H9 (cell line): ENCODE results near the gene WSCD2. TPM values are rescaled to one million over a fixed set of nuclear protein-coding genes. Genes with fewer than 3 reads are reported as not detected.

Experiments
- DNase-seq: peaks from one replicate; pipeline ENCODE4 v3.0.0-alpha.2; 2017
- H2AFZ ChIP-seq: one replicate; pipeline ENCODE4 v1.6.1; 2013; ENCODE audit warnings: mild to moderate bottlenecking, low read length, control low read depth, moderate library complexity
- H2AK5ac ChIP-seq: 2 replicates; pipeline ENCODE4 v1.6.1; 2013; ENCODE audit warnings: low read length, control low read depth, mixed read lengths; ENCODE audit not compliant: insufficient read length
- H2BK120ac ChIP-seq: one replicate; pipeline ENCODE4 v1.6.1; 2013; ENCODE audit warnings: low read depth, mild to moderate bottlenecking, low read length, control low read depth, inconsistent platforms; ENCODE audit not compliant: poor library complexity, severe bottlenecking
- H2BK12ac ChIP-seq: 2 replicates; pipeline ENCODE4 v1.6.1; 2013; ENCODE audit warnings: low read length, control low read depth, mixed read lengths, low read depth; ENCODE audit not compliant: insufficient read length
- H2BK15ac ChIP-seq: 2 replicates; pipeline ENCODE4 v1.6.1; 2013; ENCODE audit warnings: low read depth, low read length, control low read depth
- H2BK20ac ChIP-seq: one replicate; pipeline ENCODE4 v1.6.1; 2013; ENCODE audit warnings: low read depth, mild to moderate bottlenecking, low read length, control low read depth, inconsistent platforms; ENCODE audit not compliant: poor library complexity, severe bottlenecking
- H2BK5ac ChIP-seq: 2 replicates; pipeline ENCODE4 v1.6.1; 2013; ENCODE audit warnings: low read length, control low read depth, mixed read lengths; ENCODE audit not compliant: insufficient read length
- H3K14ac ChIP-seq: 2 replicates; pipeline ENCODE4 v1.6.1; 2013; ENCODE audit warnings: low read length, control low read depth; ENCODE audit not compliant: insufficient read depth
- H3K18ac ChIP-seq: 2 replicates; pipeline ENCODE4 v1.6.1; 2013; ENCODE audit warnings: low read depth, mild to moderate bottlenecking, mixed read lengths, low read length, control low read depth; ENCODE audit not compliant: insufficient read length
- H3K23ac ChIP-seq: 2 replicates; pipeline ENCODE4 v1.6.1; 2013; ENCODE audit warnings: low read length, control low read depth, mixed read lengths, low read depth; ENCODE audit not compliant: insufficient read length
- H3K23me2 ChIP-seq: 2 replicates; pipeline ENCODE4 v1.6.1; 2013; ENCODE audit warnings: low read depth, mild to moderate bottlenecking, mixed read lengths, low read length, control low read depth; ENCODE audit not compliant: insufficient read length, poor library complexity, severe bottlenecking
- H3K27ac ChIP-seq: 2 replicates; pipeline ENCODE4 v1.5.1; 2013; ENCODE audit warnings: low read length, control low read depth, mixed read lengths, low read depth; ENCODE audit not compliant: insufficient read length
- H3K27me3 ChIP-seq: 2 replicates; pipeline ENCODE4 v1.6.1; 2013; ENCODE audit warnings: low read length, control low read depth, inconsistent platforms; ENCODE audit not compliant: insufficient read depth
- H3K4ac ChIP-seq: 2 replicates; pipeline ENCODE4 v1.6.1; 2013; ENCODE audit warnings: low read depth, mild to moderate bottlenecking, control low read depth, inconsistent platforms, low read length, moderate library complexity
- H3K4me1 ChIP-seq: 2 replicates; pipeline ENCODE4 v1.6.1; 2013; ENCODE audit warnings: low read length, control low read depth, inconsistent platforms; ENCODE audit not compliant: insufficient read depth
- H3K4me2 ChIP-seq: 2 replicates; pipeline ENCODE4 v1.6.1; 2013; ENCODE audit warnings: low read length, control low read depth, mixed read lengths; ENCODE audit not compliant: insufficient read length, insufficient read depth
- H3K56ac ChIP-seq: 2 replicates; pipeline ENCODE4 v1.6.1; 2013; ENCODE audit warnings: low read depth, mild to moderate bottlenecking, mixed read lengths, low read length, control low read depth; ENCODE audit not compliant: insufficient read length
- H3K79me1 ChIP-seq: 2 replicates; pipeline ENCODE4 v1.6.1; 2013; ENCODE audit warnings: low read depth, mild to moderate bottlenecking, moderate library complexity, low read length, control low read depth, inconsistent platforms; ENCODE audit not compliant: insufficient read depth, poor library complexity, severe bottlenecking
- H3K79me2 ChIP-seq: 2 replicates; pipeline ENCODE4 v1.6.1; 2013; ENCODE audit warnings: low read length, control low read depth, inconsistent platforms; ENCODE audit not compliant: insufficient read depth
- H3K9ac ChIP-seq: 2 replicates; pipeline ENCODE4 v1.6.1; 2013; ENCODE audit warnings: low read length, control low read depth, mixed read lengths; ENCODE audit not compliant: insufficient read length; ENCODE audit errors: extremely low read depth
- H3K9me3 ChIP-seq: one replicate; pipeline ENCODE4 v1.6.1; 2013; ENCODE audit warnings: low read depth, low read length, inconsistent platforms; ENCODE audit not compliant: control insufficient read depth
- H3T11ph ChIP-seq: one replicate; pipeline ENCODE4 v1.6.1; 2013; ENCODE audit warnings: mild to moderate bottlenecking, low read length, control low read depth, inconsistent platforms
- H4K20me1 ChIP-seq: one replicate; pipeline ENCODE4 v1.6.1; 2013; ENCODE audit not compliant: control insufficient read depth, insufficient read length, insufficient read depth
- H4K5ac ChIP-seq: 2 replicates; pipeline ENCODE4 v1.6.1; 2013; ENCODE audit warnings: low read depth, mild to moderate bottlenecking, mixed read lengths, low read length, control low read depth; ENCODE audit not compliant: insufficient read length
- H4K8ac ChIP-seq: replicated peaks from 2 replicates; pipeline ENCODE4 v1.6.1; 2013; ENCODE audit warnings: low read length, control low read depth, mixed read lengths, low read depth; ENCODE audit not compliant: insufficient read length
- H4K91ac ChIP-seq: 2 replicates; pipeline ENCODE4 v1.6.1; 2013; ENCODE audit warnings: low read depth, mild to moderate bottlenecking, moderate library complexity, mixed read lengths, low read length, control low read depth; ENCODE audit not compliant: insufficient read length
- H3K27ac Mint-ChIP-seq, 3 experiments: 2 replicates in 2 of 3; 3 replicates in 1 of 3; pipeline ENCODE4 v1.8.0; 2020 to 2021; ENCODE audit warnings: mixed read lengths in 3 of 3, mild to moderate bottlenecking in 1 of 3, moderate library complexity in 1 of 3
- H3K27me3 Mint-ChIP-seq: 2 replicates; pipeline ENCODE4 v1.8.0; 2021; ENCODE audit warnings: low read depth, mild to moderate bottlenecking, moderate library complexity, mixed read lengths
- H3K36me3 Mint-ChIP-seq, 3 experiments: 2 replicates in 2 of 3; 3 replicates in 1 of 3; pipeline ENCODE4 v1.8.0; 2020 to 2021; ENCODE audit warnings: low read depth in 3 of 3, mixed read lengths in 3 of 3; ENCODE audit not compliant: insufficient read depth in 1 of 3
- H3K4me1 Mint-ChIP-seq, 2 experiments: 2 replicates each; pipeline ENCODE4 v1.8.0; 2020; ENCODE audit warnings: mixed read lengths in 2 of 2
- H3K4me3 Mint-ChIP-seq, 2 experiments: 2 replicates in 1 of 2; 3 replicates in 1 of 2; pipeline ENCODE4 v1.8.0; 2020 to 2021; ENCODE audit warnings: mild to moderate bottlenecking in 2 of 2, mixed read lengths in 2 of 2, moderate library complexity in 1 of 2
- H3K9me3 Mint-ChIP-seq, 2 experiments: 2 replicates in 1 of 2; 3 replicates in 1 of 2; pipeline ENCODE4 v1.8.0; 2020; ENCODE audit warnings: mild to moderate bottlenecking in 2 of 2, mixed read lengths in 2 of 2, moderate library complexity in 1 of 2
- CTCF ChIP-seq: fragments of 200-600 bp; sonication (generic); conservative IDR thresholded peaks from 3 replicates; pipeline ENCODE4 v1.8.0; 2021; ENCODE audit warnings: antibody characterized with exemption, mild to moderate bottlenecking
- WGBS: extraction: QIAGEN DNeasy Blood & Tissue Kit; methylation state at CpG from one replicate; pipeline ENCODE4 v1.1.7; 2013; ENCODE audit warnings: missing lambda C conversion rate, low lambda C conversion rate, mixed read lengths; ENCODE audit not compliant: insufficient read length; ENCODE audit errors: extremely low coverage; 5-methylcytosine and 5-hydroxymethylcytosine counted together
- total RNA-seq: library from RNA; stranded (reverse); gene quantifications from 2 replicates; pipeline ENCODE4 v1.2.1, GENCODE V29; 2021

The WSCD2 gene
- total RNA-seq, 1 experiment from 2014 or later, result 0.92 TPM

- no peak overlapping the region for H3K14ac ChIP-seq
- no peak overlapping the region for H3K18ac ChIP-seq
- H3K4me1 ChIP-seq, result no peaks in the 10 kb centered on the region
- H3K4me1 Mint-ChIP-seq, result peaks cover 10 to 16% of the 10 kb centered on the region in 2 experiments
- no peak overlapping the region for H3K23ac ChIP-seq
- no peak for TF ChIP-seq CTCF
- H3T11ph ChIP-seq, result no peak overlapping the region
- H4K8ac ChIP-seq, result no peak overlapping the region
- no peak overlapping the region for H3K56ac ChIP-seq
- H2BK15ac ChIP-seq, result no peak overlapping the region
- H2BK5ac ChIP-seq, result no peak overlapping the region
- no peaks in the 10 kb centered on the region for H3K9me3 Mint-ChIP-seq
- H3K23me2 ChIP-seq, result no peaks in the 10 kb centered on the region
- no peaks in the 10 kb centered on the region for H3K36me3 Mint-ChIP-seq
- DNase-seq, result no peak
- no peak overlapping the region for H3K27ac ChIP-seq
- H3K79me2 ChIP-seq, result no peaks in the 10 kb centered on the region
- no peak overlapping the region for H3K9ac ChIP-seq
- no peak overlapping the region for H4K91ac ChIP-seq
- H3K79me1 ChIP-seq, result no peaks in the 10 kb centered on the region
- no peak overlapping the region for H3K27ac Mint-ChIP-seq
- H4K5ac ChIP-seq, result no peak overlapping the region
- H3K27me3 ChIP-seq, result no peaks in the 10 kb centered on the region
- H3K27me3 Mint-ChIP-seq, result peaks cover 16% of the 10 kb centered on the region
- H2BK120ac ChIP-seq, result no peak overlapping the region
- H2AFZ ChIP-seq, result no peak overlapping the region
- H2BK12ac ChIP-seq, result no peak overlapping the region
- WGBS, result no CpG with 5 or more reads among the region's 3 CpGs
- H3K4me3 Mint-ChIP-seq, result no peak overlapping the region
- H3K4me2 ChIP-seq, result no peak overlapping the region
- H2BK20ac ChIP-seq, result no peak overlapping the region
- H2AK5ac ChIP-seq, result no peak overlapping the region
- no peak overlapping the region for H3K4ac ChIP-seq
- H3K9me3 ChIP-seq, result no peaks in the 10 kb centered on the region
- no peaks in the 10 kb centered on the region for H4K20me1 ChIP-seq
These were observed 31.8 kb upstream of the WSCD2 start for GRCh38 chr12:108097160-108097911.
